Hepatocyte (in vitro differentiated cells): ENCODE data around the gene PARG.

ENCODE experiments used
- CTCF ChIP-seq: fragments of 200-600 bp; sonication (generic); IDR thresholded peaks from 2 replicates; pipeline ENCODE4 v1.5.1; 2016; ENCODE audit warnings: antibody characterized with exemption, mild to moderate bottlenecking; ENCODE audit not compliant: poor library complexity
- EZH2 ChIP-seq: fragments of 200-600 bp; sonication (generic); IDR thresholded peaks from 2 replicates; pipeline ENCODE4 v1.6.1; 2016; ENCODE audit warnings: antibody characterized with exemption, mild to moderate bottlenecking, borderline replicate concordance
- EZH2phosphoT487 ChIP-seq: fragments of 200-600 bp; sonication (generic); IDR thresholded peaks from one replicate; pipeline ENCODE4 v1.6.1; 2018; ENCODE audit warnings: antibody characterized with exemption, mild to moderate bottlenecking, low read depth, moderate library complexity; ENCODE audit not compliant: unreplicated experiment, severe bottlenecking

DNA sequence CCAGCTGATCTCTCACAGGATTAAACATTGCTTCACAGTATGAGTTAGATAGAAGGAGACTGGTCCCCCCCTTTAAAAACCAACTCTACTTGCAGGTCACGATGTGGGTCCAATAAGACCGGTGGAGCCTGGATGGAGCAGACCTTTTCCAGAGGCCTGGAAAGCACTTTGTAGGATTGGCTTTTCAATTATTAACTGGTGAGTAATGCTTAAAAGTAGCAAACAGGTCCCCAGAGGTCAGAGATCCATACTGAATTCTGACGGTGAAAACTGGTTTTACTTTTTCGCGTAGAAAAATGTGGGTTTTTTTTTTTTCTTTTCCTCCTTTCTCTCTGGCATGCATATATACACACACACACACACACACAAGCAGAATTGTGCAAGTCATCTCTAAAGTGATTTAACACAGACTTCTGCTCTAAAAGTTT is 104.8 kb downstream of the PARG start:
- no peak for TF ChIP-seq EZH2
- TF ChIP-seq CTCF, result no peak
- TF ChIP-seq EZH2phosphoT487, result no peak
